GM15510 (cell line): ENCODE data around the gene MSI2.

Experiments
- POLR2A ChIP-seq: IDR thresholded peaks from 3 replicates; pipeline ENCODE4 v1.6.1; 2011; ENCODE audit warnings: borderline replicate concordance; ENCODE audit not compliant: insufficient read length; ENCODE audit errors: extremely low read depth

The MSI2 gene

DNA sequence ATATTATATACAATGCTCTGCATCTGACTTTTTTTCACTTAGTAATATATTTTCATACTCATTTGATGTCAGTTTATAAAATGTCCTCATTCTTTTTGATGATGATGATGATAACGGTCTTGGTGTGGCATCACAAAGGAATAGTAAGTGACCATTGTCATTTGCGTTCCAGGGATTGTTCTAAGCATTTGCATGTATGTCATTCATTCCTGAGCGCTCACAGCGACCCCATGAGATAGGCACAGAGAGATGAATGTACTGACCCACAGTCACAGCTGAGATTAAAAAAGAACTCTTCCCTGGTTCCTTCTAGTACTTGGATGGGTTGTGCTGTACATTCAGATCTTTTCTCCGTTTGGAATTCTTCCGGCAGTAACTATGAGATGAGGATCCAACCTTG is 21.2 kb upstream of the MSI2 start:
- TF ChIP-seq POLR2A = no peak

DNA sequence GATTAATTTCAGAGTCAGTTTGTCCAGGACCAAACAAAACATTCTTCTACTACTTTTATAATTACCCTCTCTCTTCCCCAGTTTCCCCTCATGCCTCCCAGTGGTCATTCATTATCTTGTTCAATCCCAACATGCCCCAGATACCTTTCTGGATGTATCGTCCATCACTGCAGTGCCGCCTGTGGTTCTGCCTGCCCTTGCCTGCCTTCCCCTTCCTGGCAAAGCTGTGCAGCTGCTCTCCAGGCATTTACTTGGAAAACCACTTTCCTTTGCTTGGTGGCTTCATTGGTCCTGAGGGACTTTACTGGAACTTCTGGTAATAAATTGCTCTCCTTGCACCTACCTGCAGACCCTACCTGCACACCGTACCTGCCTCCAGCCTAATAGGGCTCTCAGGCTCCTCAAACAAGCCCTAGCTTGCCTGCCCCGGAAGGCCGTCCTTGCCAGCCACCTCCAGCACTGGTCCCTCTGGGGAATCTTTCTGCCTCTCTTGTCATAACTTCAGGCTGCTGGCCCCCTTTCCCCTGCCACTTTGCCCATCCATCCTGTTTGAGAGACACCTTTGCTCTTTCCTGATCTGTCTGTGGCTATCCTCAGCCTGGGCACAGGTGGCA is 19.5 kb upstream of the MSI2 start:
- no peak for TF ChIP-seq POLR2A

GRCh38 chr17:57240648-57241047 is 15.7 kb upstream of the MSI2 start:
- TF ChIP-seq POLR2A = no peak

- TF ChIP-seq POLR2A = no peak
These were observed 14.2 kb upstream of the MSI2 start for GRCh38 chr17:57242148-57242547.

DNA sequence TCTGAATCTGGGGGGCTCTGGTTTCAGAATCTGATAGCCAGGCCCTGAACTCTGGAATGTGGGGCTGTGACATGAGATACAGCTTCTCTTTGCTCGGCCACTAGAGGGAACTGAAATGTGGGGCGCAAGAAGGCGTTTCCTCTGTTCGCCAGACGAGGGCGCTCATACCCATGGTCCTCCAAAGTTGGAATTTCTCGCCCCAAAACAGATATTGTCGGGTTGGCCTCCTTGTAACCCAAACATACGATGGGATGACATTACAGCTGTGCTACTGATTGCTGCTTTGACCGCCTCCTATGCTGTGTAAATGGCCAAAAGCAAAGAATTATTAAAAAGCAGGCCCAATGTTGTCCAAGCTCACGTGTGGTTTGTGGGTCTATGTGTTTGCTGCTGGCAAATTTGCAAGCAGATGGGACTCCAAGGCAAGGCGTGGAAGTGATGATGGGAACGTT is 13.1 kb upstream of the MSI2 start:
- no peak for TF ChIP-seq POLR2A

DNA sequence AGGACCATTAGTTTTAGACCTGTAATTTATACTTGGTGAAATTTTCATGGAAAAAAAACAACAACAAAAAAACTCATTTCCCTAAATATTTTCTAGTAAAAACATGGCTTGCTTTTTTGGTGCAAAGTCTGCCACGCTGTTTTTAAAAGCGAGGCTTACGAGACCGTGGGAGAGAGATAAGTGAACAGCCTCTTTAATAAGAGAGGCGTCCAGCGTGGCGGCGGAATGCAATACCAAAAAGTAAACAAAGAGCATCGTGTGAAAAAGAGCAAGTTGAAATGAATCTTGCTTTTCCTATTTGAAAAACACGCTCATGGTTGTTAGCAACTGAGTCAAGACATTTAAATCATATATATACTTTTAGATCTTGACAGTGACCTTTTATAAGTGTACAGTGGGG is 10.5 kb upstream of the MSI2 start:
- no peak for TF ChIP-seq POLR2A

DNA sequence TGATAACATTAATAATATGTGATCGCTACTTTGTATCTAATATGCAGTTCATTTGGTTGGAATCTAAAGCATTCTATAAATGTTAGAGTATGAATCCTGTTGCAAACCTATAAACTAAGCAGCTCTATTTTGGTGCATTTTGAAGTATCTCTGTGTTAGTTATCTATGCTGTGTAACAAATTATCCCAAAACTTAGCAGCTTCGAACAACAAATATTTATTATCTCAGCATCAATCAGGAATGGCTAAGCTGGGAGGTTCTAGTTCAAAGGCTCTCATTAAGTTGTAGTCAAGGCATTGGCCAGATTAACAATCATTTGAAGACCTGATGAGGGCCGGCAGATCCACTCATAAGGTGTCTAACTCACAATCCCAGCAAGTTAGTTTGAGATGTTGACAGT is 10.1 kb upstream of the MSI2 start:
- no peak for TF ChIP-seq POLR2A

DNA sequence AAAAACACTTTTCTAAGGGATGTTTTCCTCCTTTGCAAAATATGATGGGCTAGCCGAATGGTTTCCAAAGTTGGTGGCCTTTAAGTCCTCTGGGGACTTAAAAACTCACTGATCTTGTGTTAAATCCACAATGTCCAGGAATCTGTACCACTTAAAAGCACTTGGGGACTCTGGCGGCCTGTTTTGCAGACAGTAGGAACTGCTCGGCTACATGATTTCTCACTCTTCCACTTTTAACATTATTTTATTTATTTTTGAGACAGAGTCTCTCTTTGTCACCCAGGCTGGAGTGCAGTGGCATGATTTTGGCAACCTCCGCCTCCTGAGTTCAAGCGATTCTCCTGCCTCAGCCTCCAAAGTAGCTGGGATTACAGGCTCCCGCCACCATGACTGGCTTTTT is 9.1 kb upstream of the MSI2 start:
- no peak for TF ChIP-seq POLR2A

DNA sequence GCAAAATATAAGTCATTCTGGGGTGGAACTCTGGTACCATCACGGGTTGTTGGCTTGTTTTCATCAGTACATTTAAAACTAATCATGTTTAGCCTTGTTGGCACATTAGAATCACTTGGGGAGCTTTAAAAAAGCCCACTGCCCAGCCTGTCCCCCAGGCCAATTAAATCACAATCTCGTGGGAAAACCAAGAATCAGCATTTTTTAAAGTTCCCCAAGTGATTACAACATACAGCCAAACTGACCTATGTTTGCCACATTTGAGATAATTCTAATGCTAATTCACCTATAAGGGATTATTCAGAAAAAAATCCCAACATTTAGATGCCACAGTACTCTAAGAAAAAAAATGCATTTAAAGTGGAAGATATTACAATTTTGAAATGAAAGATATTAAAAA is 8.4 kb upstream of the MSI2 start:
- no peak for TF ChIP-seq POLR2A

DNA sequence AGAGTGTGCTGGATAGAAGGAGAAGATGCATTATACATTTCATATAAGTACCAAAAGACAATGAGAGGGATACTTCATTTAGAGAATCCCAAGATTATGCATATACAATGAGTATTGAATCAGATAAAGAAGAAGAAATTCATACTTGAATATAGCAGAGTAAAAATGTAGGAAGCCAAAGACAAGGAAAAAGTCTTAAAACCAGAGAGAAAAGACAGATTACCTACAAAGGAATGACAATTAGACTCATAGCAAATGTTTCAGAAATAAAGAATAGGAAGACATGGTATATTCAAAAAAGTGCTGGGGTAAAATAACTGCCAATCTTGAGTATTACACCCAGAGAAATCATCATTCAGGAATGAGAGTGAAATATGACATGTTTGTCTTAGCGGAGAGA is 6.8 kb upstream of the MSI2 start:
- no peak for TF ChIP-seq POLR2A

- no peak for TF ChIP-seq POLR2A
These were observed 5.0 kb upstream of the MSI2 start for GRCh38 chr17:57251211-57251787.

DNA sequence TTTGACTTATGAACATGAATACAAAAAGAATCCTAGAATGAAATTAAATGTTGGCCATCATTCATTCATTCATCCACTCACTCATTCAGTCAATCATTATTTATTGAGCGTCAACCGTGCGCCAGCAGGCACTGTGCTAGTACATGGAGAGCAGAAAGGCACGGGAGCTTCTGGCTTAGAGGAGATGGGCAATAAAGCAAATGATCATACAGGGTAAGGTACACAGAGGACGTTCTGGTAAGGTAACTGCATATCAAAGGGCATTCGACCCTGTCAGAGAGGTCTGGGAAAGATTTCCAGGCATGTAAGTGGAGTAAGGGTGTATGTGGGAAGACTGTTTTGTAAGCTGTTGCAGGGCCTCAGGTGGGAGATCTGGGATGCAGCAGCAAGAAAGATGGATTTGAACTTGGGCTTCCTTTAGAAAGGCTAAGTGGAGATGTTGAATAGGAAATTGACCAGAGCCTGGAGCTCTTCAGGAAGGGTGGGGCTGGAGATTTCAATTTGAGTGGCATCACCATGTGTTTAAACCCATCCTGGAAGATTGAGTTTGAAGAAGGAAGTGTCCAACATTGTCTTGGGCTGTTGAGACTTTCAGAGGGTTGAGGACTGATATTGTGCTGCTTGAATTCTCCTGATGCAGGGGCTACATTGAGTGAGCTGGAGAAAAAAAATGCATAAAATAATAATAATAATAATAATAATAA is 2.8 kb upstream of the MSI2 start:
- no peak for TF ChIP-seq POLR2A

GRCh38 chr17:57255182-57255775 is 1.0 kb upstream of the MSI2 start:
- TF ChIP-seq POLR2A = no peak

GRCh38 chr17:57256708-57257112 is 387 bp downstream of the MSI2 start:
- TF ChIP-seq POLR2A = no peak

DNA sequence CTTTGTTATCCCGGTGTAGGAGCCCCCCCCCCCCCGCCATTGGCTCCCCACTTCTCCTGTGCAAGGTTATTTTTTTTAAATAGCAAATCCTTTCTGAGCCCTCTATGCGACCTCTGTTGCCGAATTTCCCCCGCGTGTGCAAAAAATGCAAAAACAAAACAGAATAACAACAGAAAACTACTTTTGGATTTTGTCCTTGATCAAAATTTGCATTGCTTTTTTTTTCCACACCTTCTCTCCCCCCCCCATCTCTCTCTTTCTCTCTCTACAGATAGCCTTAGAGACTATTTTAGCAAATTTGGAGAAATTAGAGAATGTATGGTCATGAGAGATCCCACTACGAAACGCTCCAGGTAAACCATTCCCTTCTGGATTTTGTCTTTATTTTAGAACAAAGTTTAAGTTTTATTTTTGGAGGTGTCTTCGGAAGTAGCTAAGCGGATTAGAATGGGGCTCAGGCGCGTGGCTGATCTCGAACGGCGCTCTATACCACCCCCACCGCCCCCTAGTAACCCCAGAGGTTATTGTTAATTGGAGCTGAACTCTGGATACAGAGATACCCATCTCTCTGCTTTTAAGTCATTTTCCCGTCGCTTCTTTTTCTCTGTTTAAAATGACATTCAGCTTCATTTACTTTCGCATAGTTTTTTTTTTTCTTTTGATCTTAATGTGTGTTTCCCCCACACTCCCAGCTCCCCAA is 1.0 kb downstream of the MSI2 start:
- no peak for TF ChIP-seq POLR2A
